T-helper 1 cell treated with Interleukin-12 subunit alpha and Interleukin-12 subunit beta and Interleukin-4 antibody, amounts not matched to agents 30 μg/mL and 1 μg/mL, for 36 hours (primary cell): ENCODE measurements around the gene SYT12.

Experiments used
- H3K27ac Mint-ChIP-seq: one replicate; pipeline ENCODE4 v1.8.0; 2021; ENCODE audit warnings: mild to moderate bottlenecking, mixed read lengths
- H3K27me3 Mint-ChIP-seq: one replicate; pipeline ENCODE4 v1.8.0; 2021; ENCODE audit warnings: low read depth, mixed read lengths
- H3K36me3 Mint-ChIP-seq: one replicate; pipeline ENCODE4 v1.8.0; 2021; ENCODE audit warnings: low read depth, mixed read lengths
- H3K4me1 Mint-ChIP-seq: one replicate; pipeline ENCODE4 v1.8.0; 2021; ENCODE audit warnings: low read depth, mixed read lengths
- H3K4me3 Mint-ChIP-seq: one replicate; pipeline ENCODE4 v1.8.0; 2021; ENCODE audit warnings: mild to moderate bottlenecking, moderate library complexity, mixed read lengths
- H3K9me3 Mint-ChIP-seq: one replicate; pipeline ENCODE4 v1.8.0; 2021; ENCODE audit warnings: mixed read lengths

Gene SYT12

GRCh38 chr11:67051945-67052488 is 29.1 kb downstream of the SYT12 start:
- Mint-ChIP-seq H3K27me3 (peaks cover 7% of the 10 kb centered on the region), H3K27ac (no peak overlapping the region), H3K4me1 (peaks cover 6% of the 10 kb centered on the region), H3K36me3 (no peaks in the 10 kb centered on the region), H3K4me3 (no peak overlapping the region), H3K9me3 (no peaks in the 10 kb centered on the region)

GRCh38 chr11:67052891-67053290 is 30.0 kb downstream of the SYT12 start:
- H3K4me1 Mint-ChIP-seq, result peaks cover 8% of the 10 kb centered on the region
- H3K36me3 Mint-ChIP-seq, result no peaks in the 10 kb centered on the region
- H3K9me3 Mint-ChIP-seq, result no peaks in the 10 kb centered on the region
- H3K27me3 Mint-ChIP-seq, result peaks cover 7% of the 10 kb centered on the region
- H3K4me3 Mint-ChIP-seq, result no peak overlapping the region
- H3K27ac Mint-ChIP-seq, result no peak overlapping the region

- H3K9me3 Mint-ChIP-seq, result no peaks in the 10 kb centered on the region
- H3K27me3 Mint-ChIP-seq, result peaks cover 7% of the 10 kb centered on the region
- no peaks in the 10 kb centered on the region for H3K36me3 Mint-ChIP-seq
- H3K4me3 Mint-ChIP-seq, result no peak overlapping the region
- H3K4me1 Mint-ChIP-seq, result peaks cover 8% of the 10 kb centered on the region
- H3K27ac Mint-ChIP-seq, result no peak overlapping the region
Measured at GRCh38 chr11:67053896-67054329, 31.0 kb downstream of the SYT12 start.

- Mint-ChIP-seq H3K9me3 (no peaks in the 10 kb centered on the region), H3K27ac (no peak overlapping the region), H3K4me3 (no peak overlapping the region), H3K27me3 (peaks cover 7% of the 10 kb centered on the region), H3K36me3 (no peaks in the 10 kb centered on the region), H3K4me1 (peaks cover 8% of the 10 kb centered on the region)
Measured at GRCh38 chr11:67054346-67054835, 31.5 kb downstream of the SYT12 start.

- H3K27ac Mint-ChIP-seq, result no peak overlapping the region
- H3K27me3 Mint-ChIP-seq, result peaks cover 7% of the 10 kb centered on the region
- no peak overlapping the region for H3K4me3 Mint-ChIP-seq
- no peaks in the 10 kb centered on the region for H3K36me3 Mint-ChIP-seq
- H3K9me3 Mint-ChIP-seq, result no peaks in the 10 kb centered on the region
- peaks cover 8% of the 10 kb centered on the region for H3K4me1 Mint-ChIP-seq
Measured at GRCh38 chr11:67054836-67055523, 32.0 kb downstream of the SYT12 start.

- peaks cover 7% of the 10 kb centered on the region for H3K27me3 Mint-ChIP-seq
- H3K9me3 Mint-ChIP-seq, result no peaks in the 10 kb centered on the region
- no peaks in the 10 kb centered on the region for H3K36me3 Mint-ChIP-seq
- no peak overlapping the region for H3K4me3 Mint-ChIP-seq
- H3K4me1 Mint-ChIP-seq, result peaks cover 8% of the 10 kb centered on the region
- no peak overlapping the region for H3K27ac Mint-ChIP-seq
Measured at GRCh38 chr11:67055812-67056211, 32.9 kb downstream of the SYT12 start.

GRCh38 chr11:67056267-67057204 is 33.6 kb downstream of the SYT12 start, which contains the start of gene RHOD:
Gene RHOD, plus strand, starts transcription at chr11:67056847. Its CDS starts 56 bp downstream, at chr11:67056903.
- peak within 1 kb of the TSS; percentile 57 for H3K4me3 Mint-ChIP-seq
- H3K4me1 Mint-ChIP-seq, result peaks cover 8% of the 10 kb centered on the region
- H3K36me3 Mint-ChIP-seq, result no peaks in the 10 kb centered on the region
- no peak within 1 kb of the TSS for H3K27ac Mint-ChIP-seq
- H3K9me3 Mint-ChIP-seq, result no peaks in the 10 kb centered on the region
- H3K27me3 Mint-ChIP-seq, result peaks cover 7% of the 10 kb centered on the region

- H3K27me3 Mint-ChIP-seq, result peaks cover 7% of the 10 kb centered on the region
Measured at GRCh38 chr11:67057205-67057672, 34.3 kb downstream of the SYT12 start.

GRCh38 chr11:67058506-67058905 is 35.6 kb downstream of the SYT12 start:
- Mint-ChIP-seq H3K36me3 (no peaks in the 10 kb centered on the region), H3K4me1 (peaks cover 8% of the 10 kb centered on the region), H3K4me3 (no peak overlapping the region), H3K27me3 (peaks cover 7% of the 10 kb centered on the region), H3K9me3 (no peaks in the 10 kb centered on the region), H3K27ac (no peak overlapping the region)

More at GRCh38 chr11:67057205-67057672, 34.3 kb downstream of the SYT12 start:
- Mint-ChIP-seq H3K4me3 (peak overlapping the region; percentile 34), H3K4me1 (peaks cover 8% of the 10 kb centered on the region), H3K27ac (no peak overlapping the region), H3K9me3 (no peaks in the 10 kb centered on the region), H3K36me3 (no peaks in the 10 kb centered on the region)

GRCh38 chr11:67059671-67060070 is 36.7 kb downstream of the SYT12 start:
- H3K9me3 Mint-ChIP-seq, result no peaks in the 10 kb centered on the region
- no peak overlapping the region for H3K27ac Mint-ChIP-seq
- H3K4me3 Mint-ChIP-seq, result no peak overlapping the region
- peaks cover 8% of the 10 kb centered on the region for H3K4me1 Mint-ChIP-seq
- no peaks in the 10 kb centered on the region for H3K36me3 Mint-ChIP-seq
- peaks cover 7% of the 10 kb centered on the region for H3K27me3 Mint-ChIP-seq

GRCh38 chr11:67060111-67060522 is 37.2 kb downstream of the SYT12 start:
- H3K27ac Mint-ChIP-seq, result no peak overlapping the region
- H3K4me3 Mint-ChIP-seq, result no peak overlapping the region
- H3K4me1 Mint-ChIP-seq, result peaks cover 8% of the 10 kb centered on the region
- no peaks in the 10 kb centered on the region for H3K9me3 Mint-ChIP-seq
- H3K27me3 Mint-ChIP-seq, result peaks cover 7% of the 10 kb centered on the region
- H3K36me3 Mint-ChIP-seq, result no peaks in the 10 kb centered on the region

- H3K27ac Mint-ChIP-seq, result no peak overlapping the region
- H3K4me3 Mint-ChIP-seq, result no peak overlapping the region
- H3K36me3 Mint-ChIP-seq, result no peaks in the 10 kb centered on the region
- no peaks in the 10 kb centered on the region for H3K9me3 Mint-ChIP-seq
- no peaks in the 10 kb centered on the region for H3K4me1 Mint-ChIP-seq
- H3K27me3 Mint-ChIP-seq, result no peaks in the 10 kb centered on the region
Measured at GRCh38 chr11:67062526-67063373, 39.8 kb downstream of the SYT12 start.

- H3K9me3 Mint-ChIP-seq, result no peaks in the 10 kb centered on the region
- no peak overlapping the region for H3K27ac Mint-ChIP-seq
- no peaks in the 10 kb centered on the region for H3K36me3 Mint-ChIP-seq
- H3K27me3 Mint-ChIP-seq, result peaks cover 9% of the 10 kb centered on the region
- H3K4me1 Mint-ChIP-seq, result no peaks in the 10 kb centered on the region
- no peak overlapping the region for H3K4me3 Mint-ChIP-seq
Measured at GRCh38 chr11:67066333-67066709, 43.4 kb downstream of the SYT12 start.
